Mucosa of descending colon (tissue), 3 donors: ENCODE data around the gene DMRTC2. TPM values are rescaled to one million over a fixed set of nuclear protein-coding genes. Genes with fewer than 3 reads are reported as not detected.

Experiments
- ATAC-seq: fragments of 200-7000 bp; cut with Tn5 transposase; one replicate; pipeline ENCODE4 v1.9.1; 2020; ENCODE audit warnings: mild to moderate bottlenecking, moderate library complexity
- DNase-seq, 3 donors: peaks; one replicate each; pipeline ENCODE4 v3.0.0-alpha.2; 2020
- H3K36me3 ChIP-seq: fragments of 200-600 bp; one replicate; pipeline ENCODE4 v1.8.0; 2021; ENCODE audit warnings: low read depth, mild to moderate bottlenecking
- H3K4me1 ChIP-seq: fragments of 200-600 bp; one replicate; pipeline ENCODE4 v1.8.0; 2021; ENCODE audit warnings: low read depth, mild to moderate bottlenecking
- H3K4me3 ChIP-seq: fragments of 200-600 bp; one replicate; pipeline ENCODE4 v1.8.0; 2021; ENCODE audit warnings: mild to moderate bottlenecking
- H3K9me3 ChIP-seq: fragments of 200-600 bp; one replicate; pipeline ENCODE4 v1.8.0; 2021; ENCODE audit warnings: mild to moderate bottlenecking
- intact Hi-C, 2 donors: fragments of 100-400 bp; cut with DNase I in 1 of 2; cut with micrococcal nuclease in 1 of 2; formaldehyde crosslinking; loops; one replicate each; pipeline versions ENCODE4 v1.11.0 to v1.11.1; 2022; cut with DNase I, micrococcal nuclease
- total RNA-seq, 3 donors: library from RNA; stranded (reverse); fragmentation: NEBNext Ultra II Directional in 2 of 3; extraction: Animal tissue kit (Norgen Biotek cat#: 25700) in 2 of 3; gene quantifications; one replicate each; pipeline versions ENCODE4 v1.2.1 to v1.2.4, GENCODE V29; 2021 to 2023
- TF ChIP-seq, protein P1 (sequence below): fragments of 200-600 bp; IDR thresholded peaks from one replicate; pipeline ENCODE4 v1.8.0; 2022; ENCODE audit warnings: antibody characterized with exemption, mild to moderate bottlenecking
- donor health status: DM: no; HTN: no; CAD: no; lungs with moderate emphysema.
- donor health status: DM: no; HTN: no; CAD: no.
- donor health status: DM: no; HTN: yes; CAD: no.

DMRTC2 gene
- total RNA-seq, 3 donors from 2014 or later, result not detected

DNA sequence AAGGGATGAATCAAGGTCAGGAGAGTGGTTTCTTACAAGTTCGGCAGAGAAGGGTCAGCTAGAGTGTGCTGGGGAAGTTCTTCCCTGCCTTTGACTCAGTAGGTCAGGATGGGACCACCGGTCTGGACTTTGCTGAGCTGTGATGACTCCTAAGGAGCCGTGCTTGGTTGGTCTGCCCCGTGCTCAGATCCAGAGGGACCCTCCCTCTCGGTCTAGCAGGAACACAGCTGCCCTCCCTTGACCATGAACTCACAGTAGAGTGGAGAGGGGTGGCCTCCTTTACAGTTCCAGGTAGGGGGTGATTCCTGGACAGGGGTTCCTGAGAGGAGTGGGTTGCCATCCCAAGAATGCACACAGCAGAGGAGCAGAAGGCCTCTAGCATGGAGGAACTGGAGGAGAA lies 19.5 kb downstream of the DMRTC2 start:
- TF ChIP-seq, protein P1, sequence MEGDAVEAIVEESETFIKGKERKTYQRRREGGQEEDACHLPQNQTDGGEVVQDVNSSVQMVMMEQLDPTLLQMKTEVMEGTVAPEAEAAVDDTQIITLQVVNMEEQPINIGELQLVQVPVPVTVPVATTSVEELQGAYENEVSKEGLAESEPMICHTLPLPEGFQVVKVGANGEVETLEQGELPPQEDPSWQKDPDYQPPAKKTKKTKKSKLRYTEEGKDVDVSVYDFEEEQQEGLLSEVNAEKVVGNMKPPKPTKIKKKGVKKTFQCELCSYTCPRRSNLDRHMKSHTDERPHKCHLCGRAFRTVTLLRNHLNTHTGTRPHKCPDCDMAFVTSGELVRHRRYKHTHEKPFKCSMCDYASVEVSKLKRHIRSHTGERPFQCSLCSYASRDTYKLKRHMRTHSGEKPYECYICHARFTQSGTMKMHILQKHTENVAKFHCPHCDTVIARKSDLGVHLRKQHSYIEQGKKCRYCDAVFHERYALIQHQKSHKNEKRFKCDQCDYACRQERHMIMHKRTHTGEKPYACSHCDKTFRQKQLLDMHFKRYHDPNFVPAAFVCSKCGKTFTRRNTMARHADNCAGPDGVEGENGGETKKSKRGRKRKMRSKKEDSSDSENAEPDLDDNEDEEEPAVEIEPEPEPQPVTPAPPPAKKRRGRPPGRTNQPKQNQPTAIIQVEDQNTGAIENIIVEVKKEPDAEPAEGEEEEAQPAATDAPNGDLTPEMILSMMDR, result no peak
- intact Hi-C loops, result no loop called here
- H3K4me3 ChIP-seq, result no peak overlapping the region
- H3K36me3 ChIP-seq, result peaks cover 5% of the 10 kb centered on the region
- H3K4me1 ChIP-seq, result peaks cover 40% of the 10 kb centered on the region
- no peak for ATAC-seq
- DNase-seq, result no peak
- H3K9me3 ChIP-seq, result no peaks in the 10 kb centered on the region

DNA sequence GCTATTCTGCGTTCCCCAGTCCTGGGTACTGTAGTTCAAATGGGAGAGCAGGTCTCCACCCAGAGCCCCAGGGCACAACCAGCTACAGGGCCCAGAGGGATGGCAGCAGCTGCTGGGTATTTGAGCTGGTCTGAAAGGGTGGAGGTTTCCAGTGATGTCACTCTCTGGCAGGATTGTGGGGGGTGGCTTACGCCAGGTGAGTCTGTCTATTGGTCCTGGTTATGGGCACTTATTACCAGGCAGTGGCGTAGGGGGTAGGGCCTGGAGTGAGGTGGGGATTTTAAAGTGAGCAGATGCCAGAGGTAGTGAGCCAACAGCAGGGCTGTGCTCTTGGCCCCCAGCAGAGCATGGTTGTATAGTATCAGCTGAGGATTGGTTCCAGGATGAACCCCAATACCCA lies 21.4 kb downstream of the DMRTC2 start:
- Histone ChIP-seq H3K9me3 (no peaks in the 10 kb centered on the region), H3K36me3 (peaks cover 6% of the 10 kb centered on the region), H3K4me1 (peaks cover 43% of the 10 kb centered on the region), H3K4me3 (no peak overlapping the region)
- ATAC-seq (no peak), DNase-seq (no peak)
- TF ChIP-seq, protein P1, result no peak
- intact Hi-C loops, result no loop called here

DNA sequence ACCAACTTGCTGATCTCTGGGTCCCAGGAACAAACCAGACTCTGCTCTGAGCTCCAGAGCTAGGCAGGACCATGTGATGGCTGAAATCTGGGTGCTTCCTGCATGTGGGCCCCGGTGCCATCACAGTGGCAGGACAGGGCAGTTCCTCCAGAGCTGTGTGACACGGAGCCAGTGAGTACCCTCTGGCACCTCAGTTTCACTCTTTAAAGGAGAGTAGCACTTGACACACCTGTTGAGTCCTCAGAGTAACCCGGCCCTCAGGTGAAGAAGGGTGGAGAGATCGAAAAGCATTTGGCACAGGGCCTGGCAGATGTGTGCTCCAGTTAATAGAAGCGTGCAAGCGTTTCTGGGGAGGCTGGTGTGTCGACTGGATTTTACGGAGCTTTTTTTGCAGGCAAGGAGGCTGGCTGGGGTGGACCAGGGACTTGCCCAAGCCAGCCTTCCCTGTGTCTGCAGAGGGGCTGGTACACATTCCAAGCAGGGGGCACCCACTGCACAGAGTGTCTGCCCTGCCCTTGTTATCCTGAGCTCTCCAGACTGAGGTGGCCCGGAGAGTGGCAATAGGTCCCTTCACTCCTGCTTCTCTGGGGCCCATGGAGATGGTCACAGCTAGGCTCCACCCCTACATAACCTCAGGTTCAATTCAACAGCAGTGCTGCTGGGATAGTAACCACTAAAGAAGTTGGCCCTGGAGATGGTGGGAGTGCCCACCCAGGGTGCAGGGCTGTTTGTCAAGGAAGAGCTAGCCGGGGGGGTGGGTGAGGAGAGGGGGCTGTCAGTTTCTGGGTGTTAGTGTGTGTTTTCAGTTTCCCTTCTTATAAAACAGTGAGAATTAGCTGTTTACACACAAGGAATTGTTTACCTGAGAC lies 23.5 kb downstream of the DMRTC2 start:
- no peaks in the 10 kb centered on the region for H3K9me3 ChIP-seq
- DNase-seq (peak in 2 of 3 donors; percentile 27 to 56), ATAC-seq (peak; percentile 15)
- H3K4me3 ChIP-seq, result no peak overlapping the region
- intact Hi-C loops, result no loop called here
- TF ChIP-seq, protein P1, result no peak
- H3K4me1 ChIP-seq, result peaks cover 41% of the 10 kb centered on the region
- peaks cover 6% of the 10 kb centered on the region for H3K36me3 ChIP-seq

DNA sequence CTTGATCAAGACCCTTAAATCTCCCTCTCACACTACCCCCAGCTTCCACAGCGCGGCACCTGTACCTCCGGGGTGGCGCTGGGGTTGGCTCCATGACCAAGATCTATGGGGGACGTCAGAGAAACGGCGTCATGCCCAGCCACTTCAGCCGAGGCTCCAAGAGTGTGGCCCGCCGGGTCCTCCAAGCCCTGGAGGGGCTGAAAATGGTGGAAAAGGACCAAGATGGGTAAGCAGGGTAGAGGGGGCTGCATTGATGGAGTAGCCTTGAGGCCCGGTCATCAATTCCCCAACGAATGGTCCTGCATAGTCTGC lies 24.1 kb downstream of the DMRTC2 start:
- H3K9me3 ChIP-seq, result no peaks in the 10 kb centered on the region
- peaks cover 6% of the 10 kb centered on the region for H3K36me3 ChIP-seq
- H3K4me3 ChIP-seq, result no peak overlapping the region
- TF ChIP-seq, protein P1, result no peak
- DNase-seq, result no peak
- ATAC-seq, result no peak
- peaks cover 42% of the 10 kb centered on the region for H3K4me1 ChIP-seq
- intact Hi-C loops, result no loop called here

DNA sequence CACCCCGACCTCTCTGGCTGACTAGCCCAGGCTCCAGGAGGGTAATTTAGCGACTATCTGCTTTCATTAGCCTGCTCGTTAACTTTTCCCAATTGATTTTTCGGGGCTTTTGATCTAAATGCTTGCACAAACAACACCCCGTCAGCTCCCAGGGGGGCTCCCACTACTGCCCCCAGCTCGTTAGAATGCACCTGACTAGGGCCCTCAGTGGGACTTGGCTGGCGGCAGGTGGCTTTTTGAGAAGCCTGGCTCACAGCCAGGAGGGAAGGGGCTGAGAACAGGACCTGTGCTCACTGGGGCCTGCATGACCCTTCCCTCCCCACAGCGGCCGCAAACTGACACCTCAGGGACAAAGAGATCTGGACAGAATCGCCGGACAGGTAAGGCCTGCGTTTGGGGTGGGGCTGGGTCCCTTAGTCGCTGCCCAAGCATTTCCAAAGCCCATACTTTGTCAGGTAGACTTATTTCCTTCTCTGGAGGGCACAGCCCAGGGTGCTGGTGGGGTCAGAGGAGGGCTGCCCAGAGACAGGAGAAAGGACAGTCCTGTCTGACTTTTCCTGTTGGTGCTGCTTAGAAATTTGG lies 24.6 kb downstream of the DMRTC2 start:
- ATAC-seq (no peak), DNase-seq (no peak)
- peaks cover 3% of the 10 kb centered on the region for H3K36me3 ChIP-seq

More for the DNA sequence above, 24.6 kb downstream of the DMRTC2 start:
- Histone ChIP-seq H3K4me3 (no peak overlapping the region), H3K4me1 (peaks cover 42% of the 10 kb centered on the region), H3K9me3 (no peaks in the 10 kb centered on the region)
- TF ChIP-seq, protein P1, result no peak
- intact Hi-C loops, result no loop called here
